Suprapubic skin (tissue), 4 donors: ENCODE data around the gene EMP2. TPM values are rescaled to one million over a fixed set of nuclear protein-coding genes. Genes with fewer than 3 reads are reported as not detected.

ENCODE experiments used
- DNase-seq, 2 donors: peaks; one replicate each; pipeline ENCODE4 v3.0.0-alpha.2; 2019; ENCODE audit warnings: low spot score in 2 of 2
- H3K27ac ChIP-seq: fragments of 200-600 bp; sonication (generic); one replicate; pipeline ENCODE4 v1.5.1; 2019
- H3K27me3 ChIP-seq: fragments of 200-600 bp; sonication (generic); one replicate; pipeline ENCODE4 v1.5.1; 2019
- H3K36me3 ChIP-seq: fragments of 200-600 bp; sonication (generic); one replicate; pipeline ENCODE4 v1.5.1; 2019
- H3K4me1 ChIP-seq: fragments of 200-600 bp; sonication (generic); one replicate; pipeline ENCODE4 v1.5.1; 2019
- H3K4me3 ChIP-seq: fragments of 200-600 bp; sonication (generic); one replicate; pipeline ENCODE4 v1.5.1; 2019; ENCODE audit warnings: mild to moderate bottlenecking
- H3K9me3 ChIP-seq: fragments of 200-600 bp; sonication (generic); one replicate; pipeline ENCODE4 v1.5.1; 2019
- EP300 ChIP-seq: sonication (generic); formaldehyde crosslinking; IDR thresholded peaks from one replicate; pipeline ENCODE4 v1.6.1; 2017; ENCODE audit warnings: antibody characterized with exemption
- POLR2A ChIP-seq, 2 donors: fragments of 450-650 bp; IDR thresholded peaks; one replicate each; pipeline ENCODE4 v1.6.1; 2017; ENCODE audit warnings: antibody characterized with exemption in 2 of 2, mild to moderate bottlenecking in 2 of 2, moderate library complexity in 2 of 2
- POLR2AphosphoS5 ChIP-seq, 3 donors: sonication (generic); formaldehyde crosslinking; IDR thresholded peaks; one replicate each; pipeline ENCODE4 v1.6.1; 2017; ENCODE audit warnings: antibody characterized with exemption in 3 of 3
- WGBS: methylation state at CpG from one replicate; pipeline ENCODE4 v1.1.5; 2018; 5-methylcytosine and 5-hydroxymethylcytosine counted together
- total RNA-seq, 4 donors: library from RNA; depleted of rRNA; stranded (reverse); fragments of >200 nt; gene quantifications; one replicate each; pipeline ENCODE4 v1.1.0, GENCODE V29; 2016
- TF ChIP-seq, protein P1 (sequence below), 2 donors: fragments of 200-600 bp in 1 of 2; fragments of 450-650 bp in 1 of 2; sonication (generic) in 1 of 2; IDR thresholded peaks; one replicate each; pipeline ENCODE4 v1.5.1; 2016 to 2019; ENCODE audit warnings: antibody characterized with exemption in 2 of 2, mild to moderate bottlenecking in 1 of 2, moderate library complexity in 1 of 2

Gene EMP2
- total RNA-seq, 4 donors from 2014 or later: 91.6 to 187 (median 139) TPM

- no peak overlapping the region for H3K27ac ChIP-seq
- no peak overlapping the region for H3K4me3 ChIP-seq
- WGBS: 72% methylated on average over 14 of the region's 14 CpGs
- H3K9me3 ChIP-seq: no peaks in the 10 kb centered on the region
- no peaks in the 10 kb centered on the region for H3K27me3 ChIP-seq
- peaks cover 85% of the 10 kb centered on the region for H3K36me3 ChIP-seq
- no peak for DNase-seq
- TF ChIP-seq POLR2AphosphoS5 (IDR thresholded peaks at IDR 0.05) (no peak), EP300 (no peak), POLR2A (IDR thresholded peaks at IDR 0.05) (no peak)
- TF ChIP-seq, protein P1, sequence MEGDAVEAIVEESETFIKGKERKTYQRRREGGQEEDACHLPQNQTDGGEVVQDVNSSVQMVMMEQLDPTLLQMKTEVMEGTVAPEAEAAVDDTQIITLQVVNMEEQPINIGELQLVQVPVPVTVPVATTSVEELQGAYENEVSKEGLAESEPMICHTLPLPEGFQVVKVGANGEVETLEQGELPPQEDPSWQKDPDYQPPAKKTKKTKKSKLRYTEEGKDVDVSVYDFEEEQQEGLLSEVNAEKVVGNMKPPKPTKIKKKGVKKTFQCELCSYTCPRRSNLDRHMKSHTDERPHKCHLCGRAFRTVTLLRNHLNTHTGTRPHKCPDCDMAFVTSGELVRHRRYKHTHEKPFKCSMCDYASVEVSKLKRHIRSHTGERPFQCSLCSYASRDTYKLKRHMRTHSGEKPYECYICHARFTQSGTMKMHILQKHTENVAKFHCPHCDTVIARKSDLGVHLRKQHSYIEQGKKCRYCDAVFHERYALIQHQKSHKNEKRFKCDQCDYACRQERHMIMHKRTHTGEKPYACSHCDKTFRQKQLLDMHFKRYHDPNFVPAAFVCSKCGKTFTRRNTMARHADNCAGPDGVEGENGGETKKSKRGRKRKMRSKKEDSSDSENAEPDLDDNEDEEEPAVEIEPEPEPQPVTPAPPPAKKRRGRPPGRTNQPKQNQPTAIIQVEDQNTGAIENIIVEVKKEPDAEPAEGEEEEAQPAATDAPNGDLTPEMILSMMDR (IDR thresholded peaks at IDR 0.05): no peak
- H3K4me1 ChIP-seq: no peaks in the 10 kb centered on the region
Observed at GRCh38 chr16:10530685-10531084, 49.7 kb downstream of the EMP2 start.

DNA sequence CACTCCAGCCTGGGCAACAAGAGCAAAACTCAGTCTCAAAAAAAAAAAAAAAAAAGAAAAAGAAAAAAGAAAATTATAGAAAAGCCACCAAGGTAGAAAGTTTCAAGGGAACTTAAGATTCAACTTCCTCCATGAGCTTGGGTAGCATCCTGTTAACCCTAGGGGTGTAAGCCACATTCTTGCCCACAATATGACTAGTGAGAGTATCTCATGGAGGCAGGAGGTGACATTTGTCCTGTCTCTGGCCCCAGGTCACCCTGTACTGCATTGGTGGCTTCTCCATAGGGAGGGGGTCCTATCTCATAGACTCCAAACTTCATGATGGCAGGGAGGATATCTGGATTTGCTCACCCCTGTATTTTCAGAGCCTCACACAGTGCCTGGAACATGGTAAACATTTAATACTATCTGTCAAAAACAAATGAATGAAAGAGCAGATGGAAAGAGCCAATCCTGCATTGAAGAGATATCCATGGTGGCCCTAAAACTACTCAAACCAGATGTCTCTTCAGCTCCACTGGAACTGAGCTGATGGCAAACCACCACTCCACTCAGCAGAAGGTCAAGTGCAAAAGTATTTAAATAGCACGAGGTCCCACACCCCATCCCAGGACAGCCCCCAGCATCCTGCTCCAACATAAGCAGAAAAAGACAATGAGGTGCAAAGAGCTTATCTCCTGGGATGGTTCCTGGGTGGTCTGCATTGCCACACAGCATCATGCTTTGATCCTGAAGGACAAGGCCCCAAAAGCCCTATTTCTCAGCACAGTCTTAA, 50.3 kb downstream of the EMP2 start:
- no peaks in the 10 kb centered on the region for H3K4me1 ChIP-seq

GRCh38 chr16:10528635-10529034, 51.8 kb downstream of the EMP2 start:
- Histone ChIP-seq H3K9me3 (no peaks in the 10 kb centered on the region), H3K27ac (no peak overlapping the region), H3K36me3 (peaks cover 74% of the 10 kb centered on the region), H3K4me1 (no peaks in the 10 kb centered on the region), H3K27me3 (no peaks in the 10 kb centered on the region), H3K4me3 (no peak overlapping the region)
- DNase-seq: no peak
- 96% methylated on average over 8 of the region's 8 CpGs for WGBS
- TF ChIP-seq POLR2AphosphoS5 (IDR thresholded peaks at IDR 0.05) (no peak), EP300 (no peak), POLR2A (IDR thresholded peaks at IDR 0.05) (no peak)
- TF ChIP-seq, protein P1 (IDR thresholded peaks at IDR 0.05): no peak

More for the DNA sequence above, 50.3 kb downstream of the EMP2 start:
- Histone ChIP-seq H3K36me3 (peaks cover 82% of the 10 kb centered on the region), H3K4me3 (no peak overlapping the region), H3K27ac (no peak overlapping the region), H3K27me3 (no peaks in the 10 kb centered on the region), H3K9me3 (no peaks in the 10 kb centered on the region)
- TF ChIP-seq, protein P1 (IDR thresholded peaks at IDR 0.05): no peak
- TF ChIP-seq POLR2A (IDR thresholded peaks at IDR 0.05) (no peak), POLR2AphosphoS5 (IDR thresholded peaks at IDR 0.05) (no peak), EP300 (no peak)
- 63% methylated on average over 1 of the region's 1 CpG for WGBS
- DNase-seq: no peak

DNA sequence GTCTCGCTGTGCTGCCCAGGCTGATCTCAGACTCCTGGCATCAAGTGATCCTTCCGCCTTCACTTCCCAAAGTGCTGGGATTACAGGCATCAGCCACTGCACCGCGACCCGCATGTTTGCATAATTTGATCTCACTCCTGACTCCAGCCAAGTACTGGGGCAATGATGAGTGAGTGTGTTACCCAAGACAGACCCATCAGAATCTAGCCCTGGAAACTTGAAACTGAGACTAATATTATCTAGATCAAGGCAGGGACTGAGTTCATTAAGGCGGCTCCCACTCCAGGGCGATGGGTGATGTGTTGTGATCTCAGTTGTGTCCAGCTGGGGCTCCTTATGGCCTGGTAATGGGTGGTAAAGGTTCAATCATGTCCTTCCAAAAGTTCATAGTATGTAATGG, 53.4 kb downstream of the EMP2 start:
- Histone ChIP-seq H3K36me3 (peaks cover 66% of the 10 kb centered on the region), H3K27me3 (no peaks in the 10 kb centered on the region), H3K27ac (no peak overlapping the region), H3K4me3 (no peak overlapping the region), H3K4me1 (no peaks in the 10 kb centered on the region), H3K9me3 (no peaks in the 10 kb centered on the region)
- no peak for TF ChIP-seq POLR2AphosphoS5 (IDR thresholded peaks at IDR 0.05)
- no peak for TF ChIP-seq EP300
- TF ChIP-seq, protein P1 (IDR thresholded peaks at IDR 0.05): no peak
- TF ChIP-seq POLR2A (IDR thresholded peaks at IDR 0.05): no peak
- no peak for DNase-seq
- 84% methylated on average over 7 of the region's 7 CpGs for WGBS

GRCh38 chr16:10525214-10525825, 55.1 kb downstream of the EMP2 start:
- no peak for TF ChIP-seq EP300
- no peak for TF ChIP-seq POLR2A (IDR thresholded peaks at IDR 0.05)
- TF ChIP-seq, protein P1 (IDR thresholded peaks at IDR 0.05): no peak
- no peak for TF ChIP-seq POLR2AphosphoS5 (IDR thresholded peaks at IDR 0.05)
- H3K4me1 ChIP-seq: no peaks in the 10 kb centered on the region
- WGBS: 95% methylated on average over 6 of the region's 6 CpGs
- H3K9me3 ChIP-seq: no peaks in the 10 kb centered on the region
- no peaks in the 10 kb centered on the region for H3K27me3 ChIP-seq
- peaks cover 49% of the 10 kb centered on the region for H3K36me3 ChIP-seq
- H3K27ac ChIP-seq: no peak overlapping the region
- DNase-seq: no peak
- no peak overlapping the region for H3K4me3 ChIP-seq
